Measurements from ENCODE around the gene MEOX2. TPM values are rescaled to one million over a fixed set of nuclear protein-coding genes. Genes with fewer than 3 reads are reported as not detected.

Gene MEOX2
- total and polyA plus RNA-seq, 2 donors = 5.6 to 43.1 TPM

DNA sequence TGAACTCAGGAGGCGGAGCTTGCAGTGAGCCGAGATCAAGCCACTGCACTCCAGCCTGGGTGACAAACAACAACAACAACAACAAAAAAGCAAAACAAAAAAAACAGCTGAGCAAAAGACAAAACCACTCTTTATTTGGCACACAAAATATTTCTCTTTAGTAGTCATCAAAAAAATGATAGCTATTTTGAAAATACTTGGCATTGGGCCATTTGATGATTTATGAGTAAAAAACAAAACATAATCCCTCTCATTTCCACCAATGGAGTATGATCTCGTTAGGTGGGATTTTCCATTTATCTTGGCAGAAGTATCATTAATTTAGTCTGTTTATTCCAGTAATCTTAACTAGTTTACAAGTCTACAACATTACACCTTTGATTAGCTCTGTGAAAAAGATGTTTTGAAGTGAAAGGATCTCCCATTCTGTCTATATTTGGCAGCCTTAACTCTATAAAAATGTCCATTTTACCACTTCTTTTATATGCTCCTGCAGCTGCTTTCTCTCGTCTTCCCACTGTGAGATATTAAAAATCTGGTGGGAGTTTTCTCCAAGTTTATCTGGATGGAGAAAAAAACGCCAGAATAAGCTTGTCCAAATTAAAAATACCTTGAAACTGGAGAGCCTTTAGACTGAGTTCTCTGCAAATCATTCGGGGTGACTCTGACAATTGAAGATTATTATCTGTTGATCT lies 65.8 kb downstream of the MEOX2 start:
- WGBS = 43% methylated on average over 6 of the region's 6 CpGs
- H3K36me3 ChIP-seq (ENCODE audit: insufficient read depth) = no peaks in the 10 kb centered on the region

DNA sequence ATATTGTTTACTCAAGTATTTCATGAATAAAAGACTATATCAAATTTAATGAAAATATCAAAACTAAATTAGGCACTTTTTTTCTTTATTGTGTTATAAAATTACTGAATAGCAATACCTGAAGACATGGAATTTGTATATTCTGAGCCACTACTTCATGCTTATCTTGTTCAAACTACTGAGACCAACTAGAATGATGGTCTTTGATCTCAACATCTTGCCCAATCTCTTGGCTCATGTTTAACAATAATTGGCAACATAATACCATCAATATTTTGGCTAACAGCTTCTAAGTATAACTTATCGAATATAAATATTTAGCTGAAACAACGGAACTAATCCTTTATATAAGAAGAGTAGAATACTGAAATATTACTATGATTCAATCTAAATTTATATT lies 68.2 kb downstream of the MEOX2 start:
- Histone ChIP-seq H3K36me3 (ENCODE audit: insufficient read depth) (no peaks in the 10 kb centered on the region), H3K4me1 (ENCODE audit: insufficient read depth) (no peaks in the 10 kb centered on the region), H3K27ac (ENCODE audit: low read depth) (no peak overlapping the region), H3K4me3 (ENCODE audit: low read depth, low read length) (no peak overlapping the region)
- WGBS = 95% methylated on average over 2 of the region's 2 CpGs
- no peak for DNase-seq (ENCODE audit: extremely low spot score)

More for the DNA sequence above, 65.8 kb downstream of the MEOX2 start:
- no peaks in the 10 kb centered on the region for H3K4me1 ChIP-seq (ENCODE audit: insufficient read depth)
- no peak overlapping the region for H3K4me3 ChIP-seq (ENCODE audit: low read depth, low read length)
- no peak overlapping the region for H3K27ac ChIP-seq (ENCODE audit: low read depth)
- DNase-seq (ENCODE audit: extremely low spot score) = no peak

GRCh38 chr7:15612205-15612604 lies 74.3 kb downstream of the MEOX2 start:
- H3K36me3 ChIP-seq (ENCODE audit: insufficient read depth) = no peaks in the 10 kb centered on the region
- 86% methylated on average over 8 of the region's 8 CpGs for WGBS
- no peak overlapping the region for H3K4me3 ChIP-seq (ENCODE audit: low read depth, low read length)
- H3K4me1 ChIP-seq (ENCODE audit: insufficient read depth) = no peaks in the 10 kb centered on the region
- DNase-seq (ENCODE audit: extremely low spot score) = no peak
- H3K27ac ChIP-seq (ENCODE audit: low read depth) = no peak overlapping the region

GRCh38 chr7:15610503-15610902 lies 76.0 kb downstream of the MEOX2 start:
- WGBS = 95% methylated on average over 2 of the region's 2 CpGs
- DNase-seq (ENCODE audit: extremely low spot score) = no peak
- Histone ChIP-seq H3K4me3 (ENCODE audit: low read depth, low read length) (no peak overlapping the region), H3K4me1 (ENCODE audit: insufficient read depth) (no peaks in the 10 kb centered on the region), H3K36me3 (ENCODE audit: insufficient read depth) (no peaks in the 10 kb centered on the region), H3K27ac (ENCODE audit: low read depth) (no peak overlapping the region)

GRCh38 chr7:15609287-15609686 lies 77.2 kb downstream of the MEOX2 start:
- no peak overlapping the region for H3K27ac ChIP-seq (ENCODE audit: low read depth)
- WGBS = 87% methylated on average over 2 of the region's 2 CpGs
- DNase-seq (ENCODE audit: extremely low spot score) = no peak

DNA sequence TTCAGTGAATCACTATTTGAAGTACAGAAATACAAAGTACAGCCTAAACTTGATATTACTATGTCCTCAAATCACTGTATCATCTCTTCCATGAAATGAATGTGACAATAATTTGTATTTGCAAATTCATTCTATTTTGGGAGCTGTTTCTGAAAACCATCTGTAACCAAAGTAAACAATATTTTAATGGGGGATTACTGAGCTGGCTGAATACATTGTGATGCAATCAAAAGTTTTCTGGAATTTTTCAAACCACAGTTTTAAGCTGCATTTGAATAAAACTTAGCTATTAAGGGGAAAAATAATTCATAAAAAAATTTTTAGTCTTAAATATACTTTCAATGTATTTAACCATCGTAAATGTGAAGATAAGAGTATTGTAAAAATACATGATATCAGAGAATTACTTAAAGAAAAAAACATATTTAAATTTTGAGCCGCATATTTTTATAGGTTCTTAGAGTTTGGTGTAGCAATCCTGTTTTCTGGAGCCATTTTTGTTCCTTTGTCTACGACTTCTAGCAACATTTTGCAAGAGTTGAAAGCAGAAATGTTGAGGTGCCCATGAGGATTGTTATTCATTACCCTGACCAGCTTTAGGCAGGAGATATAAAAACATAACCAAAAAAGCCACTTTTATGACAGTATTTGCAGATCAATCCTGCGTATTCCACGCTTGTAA lies 78.8 kb downstream of the MEOX2 start:
- no peak for DNase-seq (ENCODE audit: extremely low spot score)

More at GRCh38 chr7:15609287-15609686, 77.2 kb downstream of the MEOX2 start:
- no peak overlapping the region for H3K4me3 ChIP-seq (ENCODE audit: low read depth, low read length)
- no peaks in the 10 kb centered on the region for H3K4me1 ChIP-seq (ENCODE audit: insufficient read depth)
- no peaks in the 10 kb centered on the region for H3K36me3 ChIP-seq (ENCODE audit: insufficient read depth)

GRCh38 chr7:15606561-15606960 lies 79.9 kb downstream of the MEOX2 start:
- 84% methylated on average over 3 of the region's 3 CpGs for WGBS
- Histone ChIP-seq H3K36me3 (ENCODE audit: insufficient read depth) (no peaks in the 10 kb centered on the region), H3K27ac (ENCODE audit: low read depth) (no peak overlapping the region), H3K4me1 (ENCODE audit: insufficient read depth) (no peaks in the 10 kb centered on the region), H3K4me3 (ENCODE audit: low read depth, low read length) (no peak overlapping the region)
- DNase-seq (ENCODE audit: extremely low spot score) = no peak

More for the DNA sequence above, 78.8 kb downstream of the MEOX2 start:
- no peak overlapping the region for H3K4me3 ChIP-seq (ENCODE audit: low read depth, low read length)
- H3K27ac ChIP-seq (ENCODE audit: low read depth) = no peak overlapping the region
- H3K36me3 ChIP-seq (ENCODE audit: insufficient read depth) = no peaks in the 10 kb centered on the region
- WGBS = 57% methylated on average over 5 of the region's 5 CpGs
- H3K4me1 ChIP-seq (ENCODE audit: insufficient read depth) = no peaks in the 10 kb centered on the region

DNA sequence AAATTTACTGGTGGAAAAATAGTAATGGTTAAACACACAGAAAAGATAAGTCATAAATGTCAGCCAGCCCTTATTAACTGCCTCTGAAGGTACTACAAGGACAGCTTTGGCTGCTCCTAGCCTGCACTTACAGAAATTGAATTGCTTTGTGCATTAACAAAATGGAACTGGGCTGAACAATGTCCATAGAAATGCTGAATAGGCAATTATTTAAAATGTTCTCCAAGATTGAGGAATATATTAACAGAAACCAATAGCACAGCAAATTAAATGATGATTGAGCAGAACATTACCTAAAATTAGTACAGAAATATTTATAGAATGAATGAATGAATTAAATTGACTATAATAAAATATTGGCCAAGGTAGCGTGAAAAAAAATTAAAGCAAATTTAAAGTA lies 82.3 kb downstream of the MEOX2 start:
- Histone ChIP-seq H3K4me1 (ENCODE audit: insufficient read depth) (no peaks in the 10 kb centered on the region), H3K36me3 (ENCODE audit: insufficient read depth) (no peaks in the 10 kb centered on the region), H3K4me3 (ENCODE audit: low read depth, low read length) (no peak overlapping the region), H3K27ac (ENCODE audit: low read depth) (no peak overlapping the region)
- 96% methylated on average over 1 of the region's 1 CpG for WGBS
- DNase-seq (ENCODE audit: extremely low spot score) = no peak

- no peaks in the 10 kb centered on the region for H3K4me1 ChIP-seq (ENCODE audit: insufficient read depth)
- 89% methylated on average over 2 of the region's 2 CpGs for WGBS
- H3K27ac ChIP-seq (ENCODE audit: low read depth) = no peak overlapping the region
- DNase-seq (ENCODE audit: extremely low spot score) = no peak
- H3K36me3 ChIP-seq (ENCODE audit: insufficient read depth) = no peaks in the 10 kb centered on the region
- no peak overlapping the region for H3K4me3 ChIP-seq (ENCODE audit: low read depth, low read length)
These were observed 83.4 kb downstream of the MEOX2 start for GRCh38 chr7:15603124-15603523.

GRCh38 chr7:15602236-15602635 lies 84.2 kb downstream of the MEOX2 start:
- 46% methylated on average over 1 of the region's 1 CpG for WGBS
- no peak for DNase-seq (ENCODE audit: extremely low spot score)
- H3K4me1 ChIP-seq (ENCODE audit: insufficient read depth) = no peaks in the 10 kb centered on the region

GRCh38 chr7:15601175-15601574 lies 85.3 kb downstream of the MEOX2 start:
- H3K4me3 ChIP-seq (ENCODE audit: low read depth, low read length) = no peak overlapping the region
- H3K36me3 ChIP-seq (ENCODE audit: insufficient read depth) = no peaks in the 10 kb centered on the region
- no peak overlapping the region for H3K27ac ChIP-seq (ENCODE audit: low read depth)
- WGBS = 85% methylated on average over 1 of the region's 1 CpG
- no peak for DNase-seq (ENCODE audit: extremely low spot score)
- no peaks in the 10 kb centered on the region for H3K4me1 ChIP-seq (ENCODE audit: insufficient read depth)

More at GRCh38 chr7:15602236-15602635, 84.2 kb downstream of the MEOX2 start:
- Histone ChIP-seq H3K27ac (ENCODE audit: low read depth) (no peak overlapping the region), H3K36me3 (ENCODE audit: insufficient read depth) (no peaks in the 10 kb centered on the region), H3K4me3 (ENCODE audit: low read depth, low read length) (no peak overlapping the region)

- no peak overlapping the region for H3K27ac ChIP-seq (ENCODE audit: low read depth)
- no peaks in the 10 kb centered on the region for H3K36me3 ChIP-seq (ENCODE audit: insufficient read depth)
- no peak for DNase-seq (ENCODE audit: extremely low spot score)
- no peaks in the 10 kb centered on the region for H3K4me1 ChIP-seq (ENCODE audit: insufficient read depth)
- 85% methylated on average over 4 of the region's 4 CpGs for WGBS
- H3K4me3 ChIP-seq (ENCODE audit: low read depth, low read length) = no peak overlapping the region
These were observed 86.2 kb downstream of the MEOX2 start for GRCh38 chr7:15600298-15600697.

DNA sequence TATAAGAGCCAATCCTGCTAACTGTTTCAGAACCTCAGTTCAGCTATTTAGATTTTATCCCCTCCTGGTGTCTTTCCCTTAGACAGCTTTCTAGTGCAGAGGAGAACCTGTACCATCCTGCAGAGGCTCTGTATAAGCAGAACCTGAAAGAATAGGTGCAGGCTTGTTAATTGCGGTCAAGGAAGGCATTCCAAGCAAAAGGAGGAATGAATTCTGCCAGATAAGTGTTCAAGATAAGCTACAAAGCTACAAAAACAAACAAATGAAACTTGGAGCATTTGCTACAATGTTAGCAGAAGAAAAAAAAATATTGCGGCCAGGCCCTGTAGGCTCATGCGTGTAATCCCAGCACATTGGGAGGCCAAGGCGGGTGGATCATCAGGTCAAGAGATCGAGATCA lies 92.0 kb downstream of the MEOX2 start:
- Histone ChIP-seq H3K36me3 (ENCODE audit: insufficient read depth) (no peaks in the 10 kb centered on the region), H3K4me1 (ENCODE audit: insufficient read depth) (no peaks in the 10 kb centered on the region), H3K27ac (ENCODE audit: low read depth) (no peak overlapping the region), H3K4me3 (ENCODE audit: low read depth, low read length) (no peak overlapping the region)
- no peak for DNase-seq (ENCODE audit: extremely low spot score)
- 61% methylated on average over 5 of the region's 5 CpGs for WGBS

DNA sequence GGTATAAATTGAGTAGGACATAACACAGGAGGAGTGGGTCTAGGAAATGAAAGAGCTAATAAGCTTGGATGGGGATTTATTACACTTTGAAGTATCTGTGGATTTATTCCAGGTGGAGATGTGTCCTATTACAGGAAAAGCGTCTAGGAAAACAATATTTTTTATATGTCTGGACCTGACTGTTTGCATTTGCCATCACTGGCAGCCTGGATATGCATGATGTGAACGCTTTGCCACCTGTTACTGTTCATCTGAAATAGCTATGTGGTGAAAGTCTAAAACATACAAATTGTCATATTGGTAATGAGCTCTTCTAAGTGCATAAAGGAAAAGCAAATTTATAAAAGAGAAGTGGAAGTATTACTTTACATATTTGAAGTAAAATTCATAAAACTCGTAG lies 93.1 kb downstream of the MEOX2 start:
- Histone ChIP-seq H3K36me3 (ENCODE audit: insufficient read depth) (no peaks in the 10 kb centered on the region), H3K4me1 (ENCODE audit: insufficient read depth) (no peaks in the 10 kb centered on the region), H3K27ac (ENCODE audit: low read depth) (no peak overlapping the region), H3K4me3 (ENCODE audit: low read depth, low read length) (no peak overlapping the region)
- 85% methylated on average over 3 of the region's 3 CpGs for WGBS
- DNase-seq (ENCODE audit: extremely low spot score) = no peak

Measured in urinary bladder (tissue), 4 donors.